GM12878 (cell line): Measurements from ENCODE around the gene CCN5. TPM values are rescaled to one million over a fixed set of nuclear protein-coding genes. Genes with fewer than 3 reads are reported as not detected.

Experiments used
- ATAC-seq: fragments of 200-7000 bp; cut with Tn5 transposase; 3 replicates; pipeline ENCODE4 v1.9.1; 2020; ENCODE audit warnings: mild to moderate bottlenecking, moderate library complexity
- BruUV-seq: library from RNA; stranded (reverse); fragments of 400-500 nt; replicated peaks from 2 replicates; lab custom pipeline; 2021; lab: Mats Ljungman, UMichigan
- CTCF ChIA-PET: fragments of 300-600 bp; sonication (Branson Sonifier 250); formaldehyde crosslinking; extraction: SDS; loops from one replicate; lab custom pipeline; 2021; ENCODE audit warnings: inconsistent platforms; lab: Yijun Ruan, JAX
- POLR2A ChIA-PET: fragments of 350-600 bp; formaldehyde crosslinking; extraction: SDS; loops from one replicate; lab custom pipeline; 2021; ENCODE audit warnings: inconsistent platforms; lab: Charles Lee
- RAD21 ChIA-PET: fragments of 300-600 bp; sonication (Branson Sonifier 250); formaldehyde crosslinking; loops from one replicate; lab custom pipeline; 2023; ENCODE audit warnings: antibody characterized with exemption; ENCODE audit not compliant: unreplicated experiment; lab: Charles Lee
- SMC1A ChIA-PET: fragments of 300-600 bp; sonication (Branson Sonifier 250); formaldehyde crosslinking; loops from one replicate; lab custom pipeline; 2023; ENCODE audit not compliant: unreplicated experiment, uncharacterized antibody; lab: Charles Lee
- DNase-seq: peaks from one replicate; pipeline ENCODE4 v3.0.0-alpha.2; 2011; ENCODE audit warnings: low read depth, low spot score
- FAIRE-seq: peaks from 3 replicates; lab custom pipeline; 2011; peaks lifted over from hg19 to GRCh38; lab: Jason Lieb, UNC
- H2AFZ ChIP-seq: 2 replicates; pipeline ENCODE4 v1.6.0; 2011; ENCODE audit warnings: low read depth, low read length, control low read depth; ENCODE audit not compliant: control insufficient read depth
- H3K27ac ChIP-seq: 2 replicates; pipeline ENCODE4 v1.5.1; 2011; ENCODE audit warnings: control low read depth; ENCODE audit not compliant: control insufficient read depth, insufficient read depth
- H3K27me3 ChIP-seq, 2 experiments: replicated peaks in 1 of 2; 2 replicates each; pipeline versions ENCODE4 v1.6.0 to v1.6.1; 2011; ENCODE audit warnings: low read length in 1 of 2; ENCODE audit not compliant: control insufficient read depth in 2 of 2, insufficient read depth in 2 of 2
- H3K36me3 ChIP-seq, 2 experiments: 2 replicates each; pipeline ENCODE4 v1.5.1; 2011; ENCODE audit warnings: low read length in 1 of 2; ENCODE audit not compliant: control insufficient read depth in 2 of 2, insufficient read depth in 2 of 2
- H3K4me1 ChIP-seq: 2 replicates; pipeline ENCODE4 v1.6.1; 2011; ENCODE audit warnings: mild to moderate bottlenecking, low read length, moderate library complexity, mixed read lengths; ENCODE audit not compliant: control insufficient read depth, insufficient read depth
- H3K4me2 ChIP-seq: 2 replicates; pipeline ENCODE4 v1.6.0; 2011; ENCODE audit warnings: control low read depth; ENCODE audit not compliant: control insufficient read depth, insufficient read depth
- H3K4me3 ChIP-seq: fragments of 200-600 bp; sonication (generic); 2 replicates; pipeline ENCODE4 v1.5.1; 2016
- H3K79me2 ChIP-seq: 2 replicates; pipeline ENCODE4 v1.6.0; 2011; ENCODE audit warnings: low read length; ENCODE audit not compliant: control insufficient read depth, insufficient read depth
- H3K9ac ChIP-seq: 2 replicates; pipeline ENCODE4 v1.8.0; 2011; ENCODE audit warnings: low read length, control low read depth, mixed read lengths; ENCODE audit not compliant: control insufficient read depth, insufficient read depth
- H3K9me3 ChIP-seq: replicated peaks from 3 replicates; pipeline ENCODE4 v1.5.1; 2011; ENCODE audit warnings: mild to moderate bottlenecking, low read length; ENCODE audit not compliant: control insufficient read depth, insufficient read depth
- H4K20me1 ChIP-seq: 2 replicates; pipeline ENCODE4 v1.6.0; 2011; ENCODE audit not compliant: control insufficient read depth, insufficient read depth
- CBX3 ChIP-seq: fragments of 200-600 bp; sonication (generic); IDR thresholded peaks from 2 replicates; pipeline ENCODE4 v1.6.1; 2016; ENCODE audit warnings: low read depth, borderline replicate concordance
- CHD1 ChIP-seq: IDR thresholded peaks from 2 replicates; pipeline ENCODE4 v1.6.1; 2012; ENCODE audit warnings: low read depth, low read length, improper control_type of control experiment
- KLF5 ChIP-seq: fragments of 450-650 bp; IDR thresholded peaks from 2 replicates; pipeline ENCODE4 v1.6.1; 2014; ENCODE audit warnings: mild to moderate bottlenecking; ENCODE audit not compliant: partially characterized antibody
- WGBS: methylation state at CpG from one replicate; pipeline ENCODE4 v1.1.6; 2016; ENCODE audit warnings: low lambda C conversion rate; ENCODE audit not compliant: insufficient replicate concordance, insufficient coverage; ENCODE audit errors: missing lambda C conversion rate; 5-methylcytosine and 5-hydroxymethylcytosine counted together
- in situ Hi-C: fragments of 300-500 bp; cut with MboI; formaldehyde crosslinking; loops from 9 replicates; pipeline ENCODE4 v1.14.3; 2018; ENCODE audit warnings: mixed read lengths
- intact Hi-C: fragments of 100-400 bp; cut with micrococcal nuclease; formaldehyde crosslinking; loops from one replicate; pipeline ENCODE4 v1.14.2; 2022; ENCODE audit not compliant: unreplicated experiment
- polyA plus RNA-seq, 11 experiments: library from polyadenylated mRNA; depleted of rRNA in 4 of 11; unstranded in 6 of 11; stranded (reverse) in 5 of 11; fragments of >200 nt; fragmentation: Nextera tagmentation in 4 of 11; fragmentation: Illumina TruSeq in 1 of 11; extraction: Ambion mirVana in 4 of 11; extraction: Trizol in 1 of 11; gene quantifications; 1 replicate in 1 of 11; 2 replicates in 10 of 11; pipeline versions ENCODE4 v1.2.1 to v1.2.3, GENCODE V29; 2011 to 2016; ENCODE audit warnings: inconsistent platforms in 2 of 11, missing spikeins in 2 of 11, low read depth in 1 of 11
- total RNA-seq, 4 experiments: library from RNA; depleted of rRNA in 3 of 4; stranded (reverse); fragments of >200 nt in 3 of 4; fragmentation: Illumina TruSeq in 1 of 4; extraction: Trizol in 1 of 4; gene quantifications; 2 replicates each; pipeline versions ENCODE4 v1.2.1 to v1.2.3, GENCODE V29; 2013 to 2021
- TF ChIP-seq, protein P1 (sequence below): IDR thresholded peaks from 2 replicates; pipeline ENCODE4 v1.6.1; 2011; ENCODE audit warnings: low read depth, mild to moderate bottlenecking, low read length, moderate library complexity, borderline replicate concordance; ENCODE audit errors: extremely low read depth
- TF ChIP-seq, protein P2 (sequence below): IDR thresholded peaks from 2 replicates; pipeline ENCODE4 v1.6.1; 2011; ENCODE audit warnings: mild to moderate bottlenecking, low read depth, low read length, moderate library complexity; ENCODE audit not compliant: insufficient replicate concordance
- TF ChIP-seq, protein P3 (sequence below): fragments of 150-350 bp; IDR thresholded peaks from 2 replicates; pipeline ENCODE4 v1.6.1; 2014; ENCODE audit warnings: mild to moderate bottlenecking, low read depth, low read length
- TF ChIP-seq, protein P4 (sequence below): IDR thresholded peaks from 2 replicates; pipeline ENCODE4 v1.6.1; 2011; ENCODE audit warnings: borderline replicate concordance, low read depth, mild to moderate bottlenecking, moderate library complexity, low read length; ENCODE audit not compliant: insufficient read depth, poor library complexity, severe bottlenecking

The CCN5 gene
- total and polyA plus RNA-seq, 10 of the 15 experiments (the other 5 are each of a cell fraction or from before 2014, with no cell fraction given), result 0.14 to 0.15 TPM; not detected in 8

DNA sequence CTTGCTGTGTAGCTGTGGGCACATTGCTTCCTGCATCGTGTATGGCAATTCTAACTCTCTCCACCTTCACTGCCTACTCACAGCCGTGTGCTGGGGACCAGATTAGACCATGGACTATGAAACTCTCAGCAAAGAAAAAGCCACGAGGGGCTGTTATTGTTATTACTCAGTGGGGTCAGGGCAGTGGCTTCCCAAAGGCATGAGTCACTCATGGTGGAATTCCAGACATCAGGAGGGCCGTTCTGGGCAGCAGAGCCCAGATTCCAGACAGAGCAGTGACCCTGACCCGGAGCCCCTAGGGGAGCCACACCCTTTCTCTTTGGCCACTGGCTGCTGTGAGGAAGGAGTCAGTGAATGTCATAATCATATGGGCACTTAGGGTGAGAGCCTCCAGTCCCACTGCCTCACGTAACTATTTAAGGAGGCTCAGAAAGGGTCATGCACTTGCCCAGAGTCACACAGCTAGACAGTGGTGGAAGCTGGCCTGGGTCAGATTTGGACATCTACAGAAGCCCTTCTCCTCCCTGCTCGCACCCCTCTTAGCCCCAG lies 22.2 kb upstream of the CCN5 start:
- no peaks in the 10 kb centered on the region for H3K27me3 ChIP-seq
- in situ Hi-C loops (no loop called here), intact Hi-C loops (no loop called here)
- no peak overlapping the region for H2AFZ ChIP-seq
- no peaks in the 10 kb centered on the region; the same call in 2 of the 3 replicates for H3K9me3 ChIP-seq
- ATAC-seq, result no peak
- H3K79me2 ChIP-seq, result no peaks in the 10 kb centered on the region
- no TSS peak for BruUV-seq
- ChIA-PET CTCF (interaction anchor here (0.6 to 1.5 kb wide), 2 partner anchors 9 to 40 kb away, joined by 3 to 4 read pairs; no protein-coding TSS in a partner anchor), RAD21 (no interaction called here), POLR2A (no interaction called here), SMC1A (no interaction called here)
- 35% methylated on average over 7 of the region's 7 CpGs for WGBS
- H4K20me1 ChIP-seq, result no peaks in the 10 kb centered on the region
- no peak overlapping the region for H3K27ac ChIP-seq
- TF ChIP-seq KLF5 (no peak), CHD1 (no peak), CBX3 (no peak)
- TF ChIP-seq, protein P1, sequence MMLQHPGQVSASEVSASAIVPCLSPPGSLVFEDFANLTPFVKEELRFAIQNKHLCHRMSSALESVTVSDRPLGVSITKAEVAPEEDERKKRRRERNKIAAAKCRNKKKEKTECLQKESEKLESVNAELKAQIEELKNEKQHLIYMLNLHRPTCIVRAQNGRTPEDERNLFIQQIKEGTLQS, result no peak
- TF ChIP-seq, protein P2, sequence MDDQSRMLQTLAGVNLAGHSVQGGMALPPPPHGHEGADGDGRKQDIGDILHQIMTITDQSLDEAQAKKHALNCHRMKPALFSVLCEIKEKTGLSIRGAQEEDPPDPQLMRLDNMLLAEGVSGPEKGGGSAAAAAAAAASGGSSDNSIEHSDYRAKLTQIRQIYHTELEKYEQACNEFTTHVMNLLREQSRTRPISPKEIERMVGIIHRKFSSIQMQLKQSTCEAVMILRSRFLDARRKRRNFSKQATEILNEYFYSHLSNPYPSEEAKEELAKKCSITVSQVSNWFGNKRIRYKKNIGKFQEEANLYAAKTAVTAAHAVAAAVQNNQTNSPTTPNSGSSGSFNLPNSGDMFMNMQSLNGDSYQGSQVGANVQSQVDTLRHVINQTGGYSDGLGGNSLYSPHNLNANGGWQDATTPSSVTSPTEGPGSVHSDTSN, result no peak
- TF ChIP-seq, protein P3, sequence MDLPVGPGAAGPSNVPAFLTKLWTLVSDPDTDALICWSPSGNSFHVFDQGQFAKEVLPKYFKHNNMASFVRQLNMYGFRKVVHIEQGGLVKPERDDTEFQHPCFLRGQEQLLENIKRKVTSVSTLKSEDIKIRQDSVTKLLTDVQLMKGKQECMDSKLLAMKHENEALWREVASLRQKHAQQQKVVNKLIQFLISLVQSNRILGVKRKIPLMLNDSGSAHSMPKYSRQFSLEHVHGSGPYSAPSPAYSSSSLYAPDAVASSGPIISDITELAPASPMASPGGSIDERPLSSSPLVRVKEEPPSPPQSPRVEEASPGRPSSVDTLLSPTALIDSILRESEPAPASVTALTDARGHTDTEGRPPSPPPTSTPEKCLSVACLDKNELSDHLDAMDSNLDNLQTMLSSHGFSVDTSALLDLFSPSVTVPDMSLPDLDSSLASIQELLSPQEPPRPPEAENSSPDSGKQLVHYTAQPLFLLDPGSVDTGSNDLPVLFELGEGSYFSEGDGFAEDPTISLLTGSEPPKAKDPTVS, result no peak
- TF ChIP-seq, protein P4, sequence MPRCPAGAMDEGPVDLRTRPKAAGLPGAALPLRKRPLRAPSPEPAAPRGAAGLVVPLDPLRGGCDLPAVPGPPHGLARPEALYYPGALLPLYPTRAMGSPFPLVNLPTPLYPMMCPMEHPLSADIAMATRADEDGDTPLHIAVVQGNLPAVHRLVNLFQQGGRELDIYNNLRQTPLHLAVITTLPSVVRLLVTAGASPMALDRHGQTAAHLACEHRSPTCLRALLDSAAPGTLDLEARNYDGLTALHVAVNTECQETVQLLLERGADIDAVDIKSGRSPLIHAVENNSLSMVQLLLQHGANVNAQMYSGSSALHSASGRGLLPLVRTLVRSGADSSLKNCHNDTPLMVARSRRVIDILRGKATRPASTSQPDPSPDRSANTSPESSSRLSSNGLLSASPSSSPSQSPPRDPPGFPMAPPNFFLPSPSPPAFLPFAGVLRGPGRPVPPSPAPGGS, result no peak
- H3K4me2 ChIP-seq, result no peak overlapping the region
- H3K4me1 ChIP-seq, result peaks cover 25% of the 10 kb centered on the region
- H3K36me3 ChIP-seq, result no peaks in the 10 kb centered on the region
- H3K9ac ChIP-seq, result no peak overlapping the region
- no peak for DNase-seq
- no peak for FAIRE-seq
- H3K4me3 ChIP-seq, result no peak overlapping the region
